ENCODE measurements around the gene HEPH.

DNA sequence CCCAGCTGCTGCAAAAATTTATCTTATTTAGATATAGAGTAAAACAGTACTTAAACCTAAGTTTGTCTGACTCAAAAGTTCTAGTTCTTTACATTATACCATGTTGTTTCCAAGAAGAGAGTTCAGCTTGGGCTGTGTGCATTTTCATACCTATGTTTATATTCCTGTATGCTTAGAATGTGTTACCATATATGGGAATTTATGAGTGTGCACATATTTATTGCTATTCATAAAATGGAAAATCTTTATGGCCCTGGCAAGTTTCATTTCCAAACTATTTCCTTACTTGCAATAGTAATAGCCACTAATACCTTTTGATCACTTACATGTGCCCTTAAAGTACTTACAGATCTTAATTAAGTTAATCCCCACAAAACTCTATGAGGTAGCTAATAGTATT is 2.6 kb downstream of the HEPH start:
- TF ChIP-seq CTCF (conservative IDR thresholded peaks at IDR 0.05; ENCODE audit: low read depth in 2 of 2) (no peak), CREB1 (CRISPR knock-in tag; IDR thresholded peaks at IDR 0.05; ENCODE audit: low read depth) (no peak), EZH2 (IDR thresholded peaks at IDR 0.05; ENCODE audit: low read depth, unreplicated experiment) (no peak), POLR2AphosphoS5 (IDR thresholded peaks at IDR 0.05; ENCODE audit: low read depth) (no peak), NANOG (IDR thresholded peaks at IDR 0.05; ENCODE audit: borderline replicate concordance) (no peak), STAT1 (IDR thresholded peaks at IDR 0.05; ENCODE audit: unreplicated experiment) (no peak)
- TF ChIP-seq, protein P1, sequence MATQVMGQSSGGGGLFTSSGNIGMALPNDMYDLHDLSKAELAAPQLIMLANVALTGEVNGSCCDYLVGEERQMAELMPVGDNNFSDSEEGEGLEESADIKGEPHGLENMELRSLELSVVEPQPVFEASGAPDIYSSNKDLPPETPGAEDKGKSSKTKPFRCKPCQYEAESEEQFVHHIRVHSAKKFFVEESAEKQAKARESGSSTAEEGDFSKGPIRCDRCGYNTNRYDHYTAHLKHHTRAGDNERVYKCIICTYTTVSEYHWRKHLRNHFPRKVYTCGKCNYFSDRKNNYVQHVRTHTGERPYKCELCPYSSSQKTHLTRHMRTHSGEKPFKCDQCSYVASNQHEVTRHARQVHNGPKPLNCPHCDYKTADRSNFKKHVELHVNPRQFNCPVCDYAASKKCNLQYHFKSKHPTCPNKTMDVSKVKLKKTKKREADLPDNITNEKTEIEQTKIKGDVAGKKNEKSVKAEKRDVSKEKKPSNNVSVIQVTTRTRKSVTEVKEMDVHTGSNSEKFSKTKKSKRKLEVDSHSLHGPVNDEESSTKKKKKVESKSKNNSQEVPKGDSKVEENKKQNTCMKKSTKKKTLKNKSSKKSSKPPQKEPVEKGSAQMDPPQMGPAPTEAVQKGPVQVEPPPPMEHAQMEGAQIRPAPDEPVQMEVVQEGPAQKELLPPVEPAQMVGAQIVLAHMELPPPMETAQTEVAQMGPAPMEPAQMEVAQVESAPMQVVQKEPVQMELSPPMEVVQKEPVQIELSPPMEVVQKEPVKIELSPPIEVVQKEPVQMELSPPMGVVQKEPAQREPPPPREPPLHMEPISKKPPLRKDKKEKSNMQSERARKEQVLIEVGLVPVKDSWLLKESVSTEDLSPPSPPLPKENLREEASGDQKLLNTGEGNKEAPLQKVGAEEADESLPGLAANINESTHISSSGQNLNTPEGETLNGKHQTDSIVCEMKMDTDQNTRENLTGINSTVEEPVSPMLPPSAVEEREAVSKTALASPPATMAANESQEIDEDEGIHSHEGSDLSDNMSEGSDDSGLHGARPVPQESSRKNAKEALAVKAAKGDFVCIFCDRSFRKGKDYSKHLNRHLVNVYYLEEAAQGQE (IDR thresholded peaks at IDR 0.05; ENCODE audit: unreplicated experiment) = no peak
